Stimulated activated CD8-positive, alpha-beta memory T cell treated with anti-CD3 and anti-CD28 coated beads, Interleukin-7, amount 100 ng/mL, for 4 hours (primary cell): Measurements from ENCODE around the gene CLEC12A.
"Not testable (repeated sequence)": the region's sequence is repeated elsewhere in the genome, so short reads cannot be mapped to it uniquely, and the experiment has no call there.

ENCODE experiments used
- DNase-seq, 2 donors: peaks; one replicate each; pipeline ENCODE4 v3.0.0-alpha.2; 2020; ENCODE audit warnings: low read depth in 2 of 2

Gene CLEC12A

GRCh38 chr12:9971181-9971580 lies at the start of gene CLEC12A:
Gene CLEC12A (plus strand): TSS chr12:9971409. CDS start chr12:9971597, 188 bp downstream.
- no peak for DNase-seq

GRCh38 chr12:9922429-9922828 lies 48.8 kb upstream of the CLEC12A start:
- no peak for DNase-seq

GRCh38 chr12:9925705-9926393 lies 45.4 kb upstream of the CLEC12A start:
- DNase-seq = no peak

GRCh38 chr12:9926876-9927275 lies 44.3 kb upstream of the CLEC12A start:
- no peak for DNase-seq

- DNase-seq = no peak
Measured at GRCh38 chr12:9928607-9929006, 42.6 kb upstream of the CLEC12A start.

- no peak for DNase-seq
Measured at GRCh38 chr12:9931245-9931644, 40.0 kb upstream of the CLEC12A start.

- no peak for DNase-seq
Measured at GRCh38 chr12:9932270-9932669, 38.9 kb upstream of the CLEC12A start, which contains the start of gene CLEC2A. Gene CLEC2A (minus strand): TSS chr12:9932370. CDS start chr12:9932329, 41 bp downstream.

- no peak for DNase-seq
Measured at GRCh38 chr12:9933958-9934357, 37.3 kb upstream of the CLEC12A start.

GRCh38 chr12:9935026-9935425 lies 36.2 kb upstream of the CLEC12A start:
- DNase-seq = no peak

- DNase-seq = no peak
Measured at GRCh38 chr12:9936591-9936990, 34.6 kb upstream of the CLEC12A start.

- no peak for DNase-seq
Measured at GRCh38 chr12:9940375-9940774, 30.8 kb upstream of the CLEC12A start.

GRCh38 chr12:9941838-9942237 lies 29.4 kb upstream of the CLEC12A start:
- no peak for DNase-seq

- DNase-seq = no peak
Measured at GRCh38 chr12:9943240-9943639, 28.0 kb upstream of the CLEC12A start.

- no peak for DNase-seq
Measured at GRCh38 chr12:9944391-9944790, 26.8 kb upstream of the CLEC12A start.

- no peak for DNase-seq
Measured at GRCh38 chr12:9947674-9948073, 23.5 kb upstream of the CLEC12A start.

- DNase-seq = no peak
Measured at GRCh38 chr12:9948606-9949296, 22.5 kb upstream of the CLEC12A start.

GRCh38 chr12:9951026-9951675 lies 20.1 kb upstream of the CLEC12A start:
- DNase-seq = peak; percentile 4 to 23

GRCh38 chr12:9952954-9953729 lies 18.1 kb upstream of the CLEC12A start:
- DNase-seq = not testable (repeated sequence)

GRCh38 chr12:9957834-9958233 lies 13.4 kb upstream of the CLEC12A start:
- DNase-seq = no peak

GRCh38 chr12:9960590-9960989 lies 10.6 kb upstream of the CLEC12A start:
- DNase-seq = no peak

GRCh38 chr12:9961106-9961505 lies 10.1 kb upstream of the CLEC12A start:
- DNase-seq = no peak

- no peak for DNase-seq
Measured at GRCh38 chr12:9961901-9962300, 9.3 kb upstream of the CLEC12A start.
